HepG2 (cell line): ENCODE results near the gene PTGDS. TPM values are rescaled to one million over a fixed set of nuclear protein-coding genes. Genes with fewer than 3 reads are reported as not detected.

Source experiments
- ATAC-seq: fragments of 200-7000 bp; cut with Tn5 transposase; 3 replicates; pipeline ENCODE4 v1.9.1; 2020; ENCODE audit warnings: mild to moderate bottlenecking, moderate library complexity
- BruUV-seq: library from RNA; stranded (reverse); fragments of 400-500 nt; replicated peaks from 2 replicates; lab custom pipeline; 2021; lab: Mats Ljungman, UMichigan
- CTCF ChIA-PET: fragments of 300-600 bp; formaldehyde crosslinking; extraction: SDS; loops from one replicate; lab custom pipeline; 2021; ENCODE audit warnings: low total read pairs, inconsistent platforms, low intra/inter-chr PET ratio; lab: Yijun Ruan, JAX
- POLR2A ChIA-PET: fragments of 350-600 bp; sonication (Branson Sonifier 250); formaldehyde crosslinking; loops from one replicate; lab custom pipeline; 2020; ENCODE audit warnings: antibody characterized with exemption, inconsistent platforms; lab: Yijun Ruan, JAX
- DNase-seq: peaks from one replicate; pipeline ENCODE4 v3.0.0-alpha.2; 2015; ENCODE audit warnings: low spot score
- FAIRE-seq: peaks from 3 replicates; lab custom pipeline; 2011; peaks lifted over from hg19 to GRCh38; lab: Jason Lieb, UNC
- H2AFZ ChIP-seq: one replicate; pipeline ENCODE4 v1.6.1; 2011; ENCODE audit warnings: low read length, inconsistent platforms
- H3K27ac ChIP-seq: fragments of 300-600 bp; 3 replicates; pipeline ENCODE4 v1.8.0; 2011; ENCODE audit warnings: mixed run types, mild to moderate bottlenecking, mixed read lengths, low read length, inconsistent platforms; ENCODE audit not compliant: insufficient read depth; ENCODE audit errors: extremely low read length
- H3K27me3 ChIP-seq, 2 experiments: fragments of 200-600 bp in 1 of 2; 2 replicates in 1 of 2; 3 replicates in 1 of 2; pipeline versions ENCODE4 v1.6.0 to v1.8.0; 2011; ENCODE audit warnings: low read length in 2 of 2, mild to moderate bottlenecking in 2 of 2, moderate library complexity in 2 of 2, inconsistent platforms in 1 of 2; ENCODE audit not compliant: insufficient read depth in 2 of 2, control insufficient read depth in 1 of 2
- H3K36me3 ChIP-seq, 2 experiments: fragments of 200-600 bp in 1 of 2; replicated peaks in 1 of 2; 2 replicates in 1 of 2; 3 replicates in 1 of 2; pipeline versions ENCODE4 v1.5.1 to v1.8.0; 2011; ENCODE audit warnings: low read length in 2 of 2, inconsistent platforms in 1 of 2; ENCODE audit not compliant: insufficient read depth in 2 of 2, control insufficient read depth in 1 of 2
- H3K4me1 ChIP-seq: 2 replicates; pipeline ENCODE4 v1.5.1; 2012; ENCODE audit warnings: low read length, inconsistent platforms; ENCODE audit not compliant: insufficient read depth
- H3K4me2 ChIP-seq: 2 replicates; pipeline ENCODE4 v1.6.0; 2011; ENCODE audit warnings: low read depth, low read length, inconsistent platforms
- H3K4me3 ChIP-seq, 3 experiments: fragments of 200-600 bp in 1 of 3; sonication (generic), shearing (Covaris generic) in 1 of 3; replicated peaks in 1 of 3; 2 replicates each; pipeline ENCODE4 v1.5.1; 2011 to 2016; ENCODE audit warnings: low read length in 3 of 3, inconsistent platforms in 2 of 3, low read depth in 2 of 3, mild to moderate bottlenecking in 2 of 3, control low read depth in 1 of 3, mixed read lengths in 1 of 3; ENCODE audit not compliant: insufficient read depth in 1 of 3
- H3K79me2 ChIP-seq: one replicate; pipeline ENCODE4 v1.6.1; 2011; ENCODE audit warnings: low read length, inconsistent platforms; ENCODE audit not compliant: insufficient read depth
- H3K9ac ChIP-seq: 2 replicates; pipeline ENCODE4 v1.6.0; 2011; ENCODE audit warnings: mild to moderate bottlenecking, low read depth, low read length, inconsistent platforms; ENCODE audit not compliant: insufficient read depth
- H3K9me3 ChIP-seq: 2 replicates; pipeline ENCODE4 v1.5.1; 2012; ENCODE audit warnings: mild to moderate bottlenecking, low read length
- H4K20me1 ChIP-seq: 2 replicates; pipeline ENCODE4 v1.6.0; 2011; ENCODE audit warnings: inconsistent platforms, mild to moderate bottlenecking, low read length, moderate library complexity; ENCODE audit not compliant: insufficient read depth
- NFE2 ChIP-seq: sonication (generic); formaldehyde crosslinking; IDR thresholded peaks from 2 replicates; pipeline ENCODE4 v1.4.0; 2020; ENCODE audit warnings: missing genetic modification reagents
- PTBP1 ChIP-seq: fragments of 200-400 bp; formaldehyde crosslinking; IDR thresholded peaks from 2 replicates; pipeline ENCODE4 v1.6.1; 2018; ENCODE audit warnings: low read length, low read depth; ENCODE audit not compliant: poor library complexity, severe bottlenecking
- SRSF1 ChIP-seq: fragments of 200-400 bp; formaldehyde crosslinking; optimal IDR thresholded peaks from 2 replicates; pipeline ENCODE3; 2017; ENCODE audit warnings: mild to moderate bottlenecking, low read depth, low read length, moderate library complexity
- YEATS2 ChIP-seq: sonication (generic); formaldehyde crosslinking; IDR thresholded peaks from 2 replicates; pipeline ENCODE4 v1.4.0; 2020; ENCODE audit warnings: missing genetic modification reagents, borderline replicate concordance
- ZBED4 ChIP-seq: sonication (generic); formaldehyde crosslinking; IDR thresholded peaks from 2 replicates; pipeline ENCODE4 v1.4.0; 2020; ENCODE audit warnings: missing genetic modification reagents, borderline replicate concordance
- ZFP36L2 ChIP-seq: sonication (generic); formaldehyde crosslinking; IDR thresholded peaks from 2 replicates; pipeline ENCODE4 v1.4.0; 2020; ENCODE audit warnings: missing genetic modification reagents
- ZFP41 ChIP-seq: sonication (generic); formaldehyde crosslinking; IDR thresholded peaks from 2 replicates; pipeline ENCODE4 v1.4.0; 2020; ENCODE audit warnings: mild to moderate bottlenecking, missing genetic modification reagents, borderline replicate concordance
- ZNF761 ChIP-seq: sonication (generic); formaldehyde crosslinking; conservative IDR thresholded peaks from 2 replicates; pipeline ENCODE4 v1.4.0; 2020; ENCODE audit warnings: mild to moderate bottlenecking, missing genetic modification reagents
- WGBS: methylation state at CpG from one replicate; pipeline ENCODE4 v1.1.6; 2017; ENCODE audit warnings: low lambda C conversion rate; 5-methylcytosine and 5-hydroxymethylcytosine counted together
- in situ Hi-C: cut with HindIII; loops from 2 replicates; pipeline ENCODE4 v1.10.0; 2017; ENCODE audit warnings: low pct_unique_long_range_greater_than_20kb; ENCODE audit not compliant: extremely low pct_ligation_motif_present
- intact Hi-C: fragments of 100-400 bp; cut with micrococcal nuclease; formaldehyde crosslinking; loops from one replicate; pipeline ENCODE4 v1.10.0; 2022; ENCODE audit not compliant: unreplicated experiment
- polyA plus RNA-seq, 8 experiments: library from polyadenylated mRNA; depleted of rRNA in 3 of 8; stranded (reverse) in 7 of 8; unstranded in 1 of 8; fragments of >200 nt; fragmentation: Illumina TruSeq in 4 of 8; extraction: Trizol in 4 of 8; gene quantifications; 2 replicates each; pipeline versions ENCODE4 v1.2.1 to v1.2.3, GENCODE V29; 2011 to 2016; ENCODE audit warnings: low read depth in 4 of 8, missing spikeins in 1 of 8, mixed read lengths in 1 of 8; ENCODE audit not compliant: insufficient read depth in 1 of 8
- total RNA-seq, 5 experiments: library from RNA; depleted of rRNA; stranded (reverse); fragments of >200 nt; fragmentation: Illumina TruSeq; extraction: Trizol; gene quantifications; 2 replicates each; pipeline ENCODE4 v1.2.3, GENCODE V29; 2016; ENCODE audit warnings: low read depth in 1 of 5

Gene PTGDS
- total and polyA plus RNA-seq, 2 of the 13 experiments (the other 11 are each of a cell fraction or from before 2014, with no cell fraction given) = 0.33 to 0.50 TPM

GRCh38 chr9:136960212-136960937 is 16.9 kb upstream of the PTGDS start:
- Histone ChIP-seq H3K27me3 (peaks cover 15 to 42% of the 10 kb centered on the region in 2 experiments), H2AFZ (no peak overlapping the region), H3K4me3 (no peak overlapping the region), H3K9ac (no peak overlapping the region), H3K4me2 (no peak overlapping the region), H4K20me1 (no peaks in the 10 kb centered on the region), H3K9me3 (no peaks in the 10 kb centered on the region), H3K79me2 (no peaks in the 10 kb centered on the region), H3K36me3 (no peaks in the 10 kb centered on the region), H3K27ac (no peak overlapping the region), H3K4me1 (peaks cover 6% of the 10 kb centered on the region)
- ATAC-seq (no peak), FAIRE-seq (no peak), DNase-seq (no peak)
- ChIA-PET POLR2A (interaction anchor here (0.6 kb wide), 1 partner anchor 15 kb away, joined by 4 read pairs; the partner anchor contains the start of genes C8G and FBXW5), CTCF (no interaction called here)
- TF ChIP-seq ZNF761 (no peak), YEATS2 (no peak), ZFP36L2 (CRISPR knock-in tag) (no peak), ZBED4 (CRISPR knock-in tag) (no peak), SRSF1 (no peak), NFE2 (CRISPR knock-in tag) (no peak), PTBP1 (no peak), ZFP41 (CRISPR knock-in tag) (no peak)
- BruUV-seq = no TSS peak
- 38% methylated on average over 18 of the region's 19 CpGs for WGBS
- intact Hi-C loops = no loop called here
- in situ Hi-C loops = no loop called here
